ENCODE measurements around the gene STK35. TPM values are rescaled to one million over a fixed set of nuclear protein-coding genes. Genes with fewer than 3 reads are reported as not detected.

Gene STK35
- total and polyA plus RNA-seq, 2 experiments from 2014 or later: 14.2 to 59.7 TPM

DNA sequence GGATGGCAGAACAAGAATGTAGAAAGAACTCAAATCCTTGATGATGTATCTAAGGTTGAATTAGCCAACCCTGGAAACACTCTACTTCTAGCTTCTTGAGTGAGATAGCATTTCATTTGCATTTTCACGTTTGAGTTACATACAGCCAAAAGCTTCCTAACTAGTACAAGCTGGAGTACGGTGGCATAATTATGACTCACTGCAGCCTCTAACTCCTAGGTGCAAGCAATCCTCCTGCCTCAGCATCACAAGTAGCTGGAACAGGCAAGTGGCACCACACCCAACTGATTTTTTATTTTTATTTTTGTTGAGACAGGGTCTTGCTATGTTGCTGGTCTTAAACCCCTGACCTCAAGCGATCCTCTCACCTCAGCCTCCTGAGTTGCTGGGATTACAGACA is 36.5 kb upstream of the STK35 start (continued):
- TF ChIP-seq, protein P1, sequence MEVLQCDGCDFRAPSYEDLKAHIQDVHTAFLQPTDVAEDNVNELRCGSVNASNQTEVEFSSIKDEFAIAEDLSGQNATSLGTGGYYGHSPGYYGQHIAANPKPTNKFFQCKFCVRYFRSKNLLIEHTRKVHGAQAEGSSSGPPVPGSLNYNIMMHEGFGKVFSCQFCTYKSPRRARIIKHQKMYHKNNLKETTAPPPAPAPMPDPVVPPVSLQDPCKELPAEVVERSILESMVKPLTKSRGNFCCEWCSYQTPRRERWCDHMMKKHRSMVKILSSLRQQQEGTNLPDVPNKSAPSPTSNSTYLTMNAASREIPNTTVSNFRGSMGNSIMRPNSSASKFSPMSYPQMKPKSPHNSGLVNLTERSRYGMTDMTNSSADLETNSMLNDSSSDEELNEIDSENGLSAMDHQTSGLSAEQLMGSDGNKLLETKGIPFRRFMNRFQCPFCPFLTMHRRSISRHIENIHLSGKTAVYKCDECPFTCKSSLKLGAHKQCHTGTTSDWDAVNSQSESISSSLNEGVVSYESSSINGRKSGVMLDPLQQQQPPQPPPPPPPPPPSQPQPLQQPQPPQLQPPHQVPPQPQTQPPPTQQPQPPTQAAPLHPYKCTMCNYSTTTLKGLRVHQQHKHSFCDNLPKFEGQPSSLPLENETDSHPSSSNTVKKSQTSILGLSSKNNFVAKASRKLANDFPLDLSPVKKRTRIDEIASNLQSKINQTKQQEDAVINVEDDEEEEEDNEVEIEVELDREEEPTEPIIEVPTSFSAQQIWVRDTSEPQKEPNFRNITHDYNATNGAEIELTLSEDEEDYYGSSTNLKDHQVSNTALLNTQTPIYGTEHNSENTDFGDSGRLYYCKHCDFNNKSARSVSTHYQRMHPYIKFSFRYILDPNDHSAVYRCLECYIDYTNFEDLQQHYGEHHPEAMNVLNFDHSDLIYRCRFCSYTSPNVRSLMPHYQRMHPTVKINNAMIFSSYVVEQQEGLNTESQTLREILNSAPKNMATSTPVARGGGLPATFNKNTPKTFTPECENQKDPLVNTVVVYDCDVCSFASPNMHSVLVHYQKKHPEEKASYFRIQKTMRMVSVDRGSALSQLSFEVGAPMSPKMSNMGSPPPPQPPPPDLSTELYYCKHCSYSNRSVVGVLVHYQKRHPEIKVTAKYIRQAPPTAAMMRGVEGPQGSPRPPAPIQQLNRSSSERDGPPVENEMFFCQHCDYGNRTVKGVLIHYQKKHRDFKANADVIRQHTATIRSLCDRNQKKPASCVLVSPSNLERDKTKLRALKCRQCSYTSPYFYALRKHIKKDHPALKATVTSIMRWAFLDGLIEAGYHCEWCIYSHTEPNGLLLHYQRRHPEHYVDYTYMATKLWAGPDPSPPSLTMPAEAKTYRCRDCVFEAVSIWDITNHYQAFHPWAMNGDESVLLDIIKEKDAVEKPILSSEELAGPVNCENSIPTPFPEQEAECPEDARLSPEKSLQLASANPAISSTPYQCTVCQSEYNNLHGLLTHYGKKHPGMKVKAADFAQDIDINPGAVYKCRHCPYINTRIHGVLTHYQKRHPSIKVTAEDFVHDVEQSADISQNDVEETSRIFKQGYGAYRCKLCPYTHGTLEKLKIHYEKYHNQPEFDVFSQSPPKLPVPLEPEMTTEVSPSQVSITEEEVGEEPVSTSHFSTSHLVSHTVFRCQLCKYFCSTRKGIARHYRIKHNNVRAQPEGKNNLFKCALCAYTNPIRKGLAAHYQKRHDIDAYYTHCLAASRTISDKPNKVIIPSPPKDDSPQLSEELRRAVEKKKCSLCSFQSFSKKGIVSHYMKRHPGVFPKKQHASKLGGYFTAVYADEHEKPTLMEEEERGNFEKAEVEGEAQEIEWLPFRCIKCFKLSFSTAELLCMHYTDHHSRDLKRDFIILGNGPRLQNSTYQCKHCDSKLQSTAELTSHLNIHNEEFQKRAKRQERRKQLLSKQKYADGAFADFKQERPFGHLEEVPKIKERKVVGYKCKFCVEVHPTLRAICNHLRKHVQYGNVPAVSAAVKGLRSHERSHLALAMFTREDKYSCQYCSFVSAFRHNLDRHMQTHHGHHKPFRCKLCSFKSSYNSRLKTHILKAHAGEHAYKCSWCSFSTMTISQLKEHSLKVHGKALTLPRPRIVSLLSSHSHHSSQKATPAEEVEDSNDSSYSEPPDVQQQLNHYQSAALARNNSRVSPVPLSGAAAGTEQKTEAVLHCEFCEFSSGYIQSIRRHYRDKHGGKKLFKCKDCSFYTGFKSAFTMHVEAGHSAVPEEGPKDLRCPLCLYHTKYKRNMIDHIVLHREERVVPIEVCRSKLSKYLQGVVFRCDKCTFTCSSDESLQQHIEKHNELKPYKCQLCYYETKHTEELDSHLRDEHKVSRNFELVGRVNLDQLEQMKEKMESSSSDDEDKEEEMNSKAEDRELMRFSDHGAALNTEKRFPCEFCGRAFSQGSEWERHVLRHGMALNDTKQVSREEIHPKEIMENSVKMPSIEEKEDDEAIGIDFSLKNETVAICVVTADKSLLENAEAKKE (CRISPR knock-in tag; IDR thresholded peaks at IDR 0.05): no peak
- TF ChIP-seq STAT1 (IDR thresholded peaks at IDR 0.05; ENCODE audit: unreplicated experiment): no peak

DNA sequence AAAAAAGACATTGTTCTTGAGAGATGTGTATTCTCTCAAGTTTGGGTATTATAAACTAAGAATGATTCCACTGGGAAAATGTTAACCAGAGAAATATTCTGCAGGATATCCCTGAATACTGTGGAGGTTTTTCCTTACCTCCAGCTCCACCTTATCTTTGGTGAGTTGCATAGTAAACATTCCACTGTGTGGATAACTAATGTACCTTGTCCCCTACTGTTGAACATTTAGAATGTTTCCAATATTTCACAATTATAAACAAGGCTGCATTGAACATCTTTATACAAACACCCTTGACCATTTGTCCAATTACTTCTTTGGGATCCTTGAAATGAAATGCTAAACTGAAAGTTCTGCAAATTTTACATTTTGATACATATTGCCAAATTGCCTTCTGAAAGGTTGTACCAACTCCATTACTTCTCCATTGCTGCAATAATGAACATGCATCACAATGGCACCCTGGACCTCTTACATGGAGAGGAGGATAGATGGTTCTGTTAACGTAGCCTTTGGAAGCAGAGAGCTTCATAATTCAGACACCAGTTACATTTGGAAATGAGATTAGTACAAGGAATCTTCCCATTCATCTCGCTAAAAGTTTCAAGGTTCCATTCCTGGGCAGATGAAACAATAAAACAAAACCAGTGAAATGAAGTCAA is 35.0 kb upstream of the STK35 start:
- Histone ChIP-seq H3K4me1 (ENCODE audit: insufficient read depth) (no peaks in the 10 kb centered on the region), H3K9me2 (ENCODE audit: insufficient read depth) (no peaks in the 10 kb centered on the region), H3K79me2 (replicated peaks; ENCODE audit: insufficient read depth) (no peaks in the 10 kb centered on the region), H3K36me3 (ENCODE audit: insufficient read depth) (no peaks in the 10 kb centered on the region), H3K4me2 (no peak overlapping the region), H2AFZ (no peak overlapping the region), H3K27ac (ENCODE audit: low read depth) (no peak overlapping the region), H3K27me3 (ENCODE audit: insufficient read depth) (no peaks in the 10 kb centered on the region), H3K4me3 (no peak overlapping the region), H4K20me1 (replicated peaks; ENCODE audit: insufficient read depth) (no peaks in the 10 kb centered on the region), H3F3A (replicated peaks; ENCODE audit: low read depth) (no peaks in the 10 kb centered on the region)
- no peak for ATAC-seq
- Mint-ChIP-seq H3K4me3 (no peak overlapping the region), H3K4me1 (no peaks in the 10 kb centered on the region; the same call in 2 of the 3 replicates), H3K36me3 (ENCODE audit: low read depth) (no peaks in the 10 kb centered on the region), H3K9me3 (no peaks in the 10 kb centered on the region), H3K27me3 (ENCODE audit: insufficient read depth, low read depth, poor library complexity) (no peaks in the 10 kb centered on the region), H3K27ac (no peak overlapping the region)
- DNase-seq (ENCODE audit: low spot score): no peak
- TF ChIP-seq, protein P2, sequence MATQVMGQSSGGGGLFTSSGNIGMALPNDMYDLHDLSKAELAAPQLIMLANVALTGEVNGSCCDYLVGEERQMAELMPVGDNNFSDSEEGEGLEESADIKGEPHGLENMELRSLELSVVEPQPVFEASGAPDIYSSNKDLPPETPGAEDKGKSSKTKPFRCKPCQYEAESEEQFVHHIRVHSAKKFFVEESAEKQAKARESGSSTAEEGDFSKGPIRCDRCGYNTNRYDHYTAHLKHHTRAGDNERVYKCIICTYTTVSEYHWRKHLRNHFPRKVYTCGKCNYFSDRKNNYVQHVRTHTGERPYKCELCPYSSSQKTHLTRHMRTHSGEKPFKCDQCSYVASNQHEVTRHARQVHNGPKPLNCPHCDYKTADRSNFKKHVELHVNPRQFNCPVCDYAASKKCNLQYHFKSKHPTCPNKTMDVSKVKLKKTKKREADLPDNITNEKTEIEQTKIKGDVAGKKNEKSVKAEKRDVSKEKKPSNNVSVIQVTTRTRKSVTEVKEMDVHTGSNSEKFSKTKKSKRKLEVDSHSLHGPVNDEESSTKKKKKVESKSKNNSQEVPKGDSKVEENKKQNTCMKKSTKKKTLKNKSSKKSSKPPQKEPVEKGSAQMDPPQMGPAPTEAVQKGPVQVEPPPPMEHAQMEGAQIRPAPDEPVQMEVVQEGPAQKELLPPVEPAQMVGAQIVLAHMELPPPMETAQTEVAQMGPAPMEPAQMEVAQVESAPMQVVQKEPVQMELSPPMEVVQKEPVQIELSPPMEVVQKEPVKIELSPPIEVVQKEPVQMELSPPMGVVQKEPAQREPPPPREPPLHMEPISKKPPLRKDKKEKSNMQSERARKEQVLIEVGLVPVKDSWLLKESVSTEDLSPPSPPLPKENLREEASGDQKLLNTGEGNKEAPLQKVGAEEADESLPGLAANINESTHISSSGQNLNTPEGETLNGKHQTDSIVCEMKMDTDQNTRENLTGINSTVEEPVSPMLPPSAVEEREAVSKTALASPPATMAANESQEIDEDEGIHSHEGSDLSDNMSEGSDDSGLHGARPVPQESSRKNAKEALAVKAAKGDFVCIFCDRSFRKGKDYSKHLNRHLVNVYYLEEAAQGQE (IDR thresholded peaks at IDR 0.05; ENCODE audit: unreplicated experiment): no peak
- no peak for TF ChIP-seq ZNF114 (CRISPR knock-in tag; IDR thresholded peaks at IDR 0.05)
- TF ChIP-seq, protein P1 (CRISPR knock-in tag; IDR thresholded peaks at IDR 0.05): no peak
- TF ChIP-seq EZH2 (IDR thresholded peaks at IDR 0.05; ENCODE audit: low read depth, unreplicated experiment): no peak
